WTC11 (cell line): Measurements from ENCODE around the gene TMEM120A. TPM values are rescaled to one million over a fixed set of nuclear protein-coding genes. Genes with fewer than 3 reads are reported as not detected.

Experiments
- ATAC-seq: fragments of 200-7000 bp; cut with Tn5 transposase; 2 replicates; pipeline ENCODE4 v1.10.0; 2021; ENCODE audit warnings: mild to moderate bottlenecking, moderate library complexity
- CTCF ChIA-PET: fragments of 300-600 bp; sonication (Branson Sonifier 250); formaldehyde crosslinking; loops from one replicate; lab custom pipeline; 2021; ENCODE audit warnings: antibody characterized with exemption; lab: Charles Lee
- POLR2A ChIA-PET: fragments of 350-600 bp; sonication (Branson Sonifier 250); formaldehyde crosslinking; loops from one replicate; lab custom pipeline; 2021; ENCODE audit warnings: antibody characterized with exemption; lab: Charles Lee
- DNase-seq: peaks from one replicate; pipeline ENCODE4 v3.0.0; 2021; ENCODE audit warnings: low spot score
- H3K27ac Mint-ChIP-seq: 2 replicates; pipeline ENCODE4 v1.8.0; 2021; ENCODE audit warnings: mixed read lengths
- H3K27me3 Mint-ChIP-seq: 2 replicates; pipeline ENCODE4 v1.8.0; 2021; ENCODE audit warnings: low read depth, mild to moderate bottlenecking, moderate library complexity, mixed read lengths
- H3K36me3 Mint-ChIP-seq: 2 replicates; pipeline ENCODE4 v1.8.0; 2021; ENCODE audit warnings: mixed read lengths
- H3K4me1 Mint-ChIP-seq: 2 replicates; pipeline ENCODE4 v1.8.0; 2022; ENCODE audit warnings: mixed read lengths
- H3K4me3 Mint-ChIP-seq: 2 replicates; pipeline ENCODE4 v1.8.0; 2021; ENCODE audit warnings: mild to moderate bottlenecking, moderate library complexity, mixed read lengths
- H3K9me3 Mint-ChIP-seq: 2 replicates; pipeline ENCODE4 v1.8.0; 2021; ENCODE audit warnings: mixed read lengths
- ATF6 ChIP-seq: sonication (generic); formaldehyde crosslinking; IDR thresholded peaks from 2 replicates; pipeline ENCODE4 v1.8.1; 2023; ENCODE audit warnings: mild to moderate bottlenecking, missing genetic modification reagents
- E2F1 ChIP-seq: sonication (generic); formaldehyde crosslinking; IDR thresholded peaks from 2 replicates; pipeline ENCODE4 v1.8.0; 2022; ENCODE audit warnings: mild to moderate bottlenecking, missing genetic modification reagents
- E2F4 ChIP-seq: sonication (generic); formaldehyde crosslinking; IDR thresholded peaks from 2 replicates; pipeline ENCODE4 v1.8.1; 2022; ENCODE audit warnings: low read depth, mild to moderate bottlenecking, moderate library complexity, missing genetic modification reagents, borderline replicate concordance
- E2F5 ChIP-seq: sonication (generic); formaldehyde crosslinking; IDR thresholded peaks from 2 replicates; pipeline ENCODE4 v1.8.1; 2022; ENCODE audit warnings: mild to moderate bottlenecking, moderate library complexity, missing genetic modification reagents
- ELF4 ChIP-seq: sonication (generic); formaldehyde crosslinking; IDR thresholded peaks from 2 replicates; pipeline ENCODE4 v1.8.1; 2022; ENCODE audit warnings: low read depth, mild to moderate bottlenecking, moderate library complexity, missing genetic modification reagents
- EMX1 ChIP-seq: fragments of 250-450 bp; sonication (Bioruptor Pico); IDR thresholded peaks from 2 replicates; pipeline ENCODE4 v1.8.0; 2021; ENCODE audit warnings: mild to moderate bottlenecking
- ERG ChIP-seq: fragments of 250-450 bp; sonication (Bioruptor Pico); IDR thresholded peaks from 2 replicates; pipeline ENCODE4 v1.8.0; 2021; ENCODE audit warnings: mild to moderate bottlenecking
- ETV6 ChIP-seq: sonication (generic); formaldehyde crosslinking; IDR thresholded peaks from 2 replicates; pipeline ENCODE4 v1.8.1; 2022; ENCODE audit warnings: mild to moderate bottlenecking, missing genetic modification reagents
- GTF2I ChIP-seq: fragments of 250-450 bp; sonication (Bioruptor Pico); conservative IDR thresholded peaks from 2 replicates; pipeline ENCODE4 v1.4.0; 2021; ENCODE audit warnings: mild to moderate bottlenecking
- HMGA2 ChIP-seq: fragments of 250-450 bp; sonication (Bioruptor Pico); IDR thresholded peaks from 2 replicates; pipeline ENCODE4 v1.4.0; 2021; ENCODE audit warnings: mild to moderate bottlenecking, moderate library complexity
- IRF1 ChIP-seq: sonication (generic); formaldehyde crosslinking; IDR thresholded peaks from 2 replicates; pipeline ENCODE4 v1.8.0; 2023; ENCODE audit warnings: missing genetic modification reagents
- JAZF1 ChIP-seq: fragments of 250-450 bp; sonication (Bioruptor Pico); IDR thresholded peaks from 2 replicates; pipeline ENCODE4 v1.9.0; 2021; ENCODE audit warnings: moderate library complexity, mild to moderate bottlenecking, inconsistent platforms
- MAX ChIP-seq: sonication (generic); formaldehyde crosslinking; IDR thresholded peaks from 2 replicates; pipeline ENCODE4 v1.8.0; 2022; ENCODE audit warnings: mild to moderate bottlenecking, missing genetic modification reagents
- MXD4 ChIP-seq: fragments of 250-450 bp; sonication (Bioruptor Pico); IDR thresholded peaks from 2 replicates; pipeline ENCODE4 v1.8.0; 2021; ENCODE audit warnings: mild to moderate bottlenecking, moderate library complexity, borderline replicate concordance
- NR1H2 ChIP-seq: sonication (generic); formaldehyde crosslinking; IDR thresholded peaks from 2 replicates; pipeline ENCODE4 v1.9.0; 2021; ENCODE audit warnings: mild to moderate bottlenecking, moderate library complexity, missing genetic modification reagents
- RELA ChIP-seq: sonication (generic); formaldehyde crosslinking; IDR thresholded peaks from 2 replicates; pipeline ENCODE4 v1.8.1; 2022; ENCODE audit warnings: missing genetic modification reagents, mild to moderate bottlenecking, borderline replicate concordance
- SP1 ChIP-seq: sonication (generic); formaldehyde crosslinking; conservative IDR thresholded peaks from 2 replicates; pipeline ENCODE4 v1.8.1; 2022; ENCODE audit warnings: missing genetic modification reagents
- TEAD4 ChIP-seq: sonication (generic); formaldehyde crosslinking; IDR thresholded peaks from 2 replicates; pipeline ENCODE4 v1.8.0; 2022; ENCODE audit warnings: mild to moderate bottlenecking, missing genetic modification reagents
- USF1 ChIP-seq: sonication (generic); formaldehyde crosslinking; IDR thresholded peaks from 2 replicates; pipeline ENCODE4 v1.8.0; 2022; ENCODE audit warnings: mild to moderate bottlenecking, missing genetic modification reagents
- ZBTB21 ChIP-seq: sonication (generic); formaldehyde crosslinking; IDR thresholded peaks from 2 replicates; pipeline ENCODE4 v1.8.1; 2023; ENCODE audit warnings: mild to moderate bottlenecking, missing genetic modification reagents, borderline replicate concordance
- ZNF121 ChIP-seq: sonication (generic); formaldehyde crosslinking; IDR thresholded peaks from 2 replicates; pipeline ENCODE4 v1.8.0; 2023; ENCODE audit warnings: missing genetic modification reagents
- ZNF263 ChIP-seq: sonication (generic); formaldehyde crosslinking; IDR thresholded peaks from 2 replicates; pipeline ENCODE4 v1.8.1; 2022; ENCODE audit warnings: low read depth, mild to moderate bottlenecking, moderate library complexity, missing genetic modification reagents
- ZNF281 ChIP-seq: sonication (generic); formaldehyde crosslinking; IDR thresholded peaks from 2 replicates; pipeline ENCODE4 v1.8.0; 2023; ENCODE audit warnings: mild to moderate bottlenecking, missing genetic modification reagents
- ZNF416 ChIP-seq: fragments of 250-450 bp; sonication (Bioruptor Pico); IDR thresholded peaks from 2 replicates; pipeline ENCODE4 v1.9.0; 2021; ENCODE audit warnings: mild to moderate bottlenecking, inconsistent platforms
- total RNA-seq: library from RNA; stranded (reverse); gene quantifications from 3 replicates; pipeline ENCODE4 v1.2.3, GENCODE V29; 2021

Gene TMEM120A
- total RNA-seq, 1 experiment from 2014 or later, result 21.9 TPM

GRCh38 chr7:76002139-76002538 lies 7.7 kb upstream of the TMEM120A start:
- Mint-ChIP-seq H3K36me3 (peaks cover 10% of the 10 kb centered on the region), H3K27ac (no peak overlapping the region), H3K4me1 (no peaks in the 10 kb centered on the region), H3K4me3 (no peak overlapping the region), H3K9me3 (no peaks in the 10 kb centered on the region), H3K27me3 (no peaks in the 10 kb centered on the region)
- ChIA-PET CTCF (interaction anchor here (1.0 kb wide), 2 partner anchors 18 to 135 kb away, joined by 3 read pairs; no protein-coding TSS in a partner anchor), POLR2A (no interaction called here)
- DNase-seq, result no peak
- no peak for TF ChIP-seq ZBTB21 (CRISPR knock-in tag)
- TF ChIP-seq ZNF416 (CRISPR knock-in tag), result no peak
- no peak for TF ChIP-seq MAX
- TF ChIP-seq EMX1 (CRISPR knock-in tag), result no peak
- no peak for TF ChIP-seq HMGA2
- TF ChIP-seq RELA (CRISPR knock-in tag), result no peak
- TF ChIP-seq ZNF263 (CRISPR knock-in tag), result no peak
- TF ChIP-seq USF1 (CRISPR knock-in tag), result no peak
- TF ChIP-seq NR1H2 (CRISPR knock-in tag), result no peak
- no peak for TF ChIP-seq E2F5 (CRISPR knock-in tag)
- no peak for TF ChIP-seq ATF6 (CRISPR knock-in tag)
- no peak for TF ChIP-seq TEAD4 (CRISPR knock-in tag)
- ATAC-seq, result no peak

- no peak for TF ChIP-seq E2F5 (CRISPR knock-in tag)
- TF ChIP-seq MXD4 (CRISPR knock-in tag), result no peak
- TF ChIP-seq ELF4 (CRISPR knock-in tag), result no peak
- TF ChIP-seq TEAD4 (CRISPR knock-in tag), result no peak
- TF ChIP-seq ETV6 (CRISPR knock-in tag), result no peak
- no peak for TF ChIP-seq GTF2I (CRISPR knock-in tag)
- no peak for TF ChIP-seq JAZF1
- no peak for TF ChIP-seq SP1
- TF ChIP-seq ZNF281 (CRISPR knock-in tag), result no peak
- TF ChIP-seq ZNF121, result no peak
- TF ChIP-seq IRF1 (CRISPR knock-in tag), result no peak
- no peak for TF ChIP-seq ERG (CRISPR knock-in tag)
- TF ChIP-seq E2F4, result no peak
- TF ChIP-seq E2F1 (CRISPR knock-in tag), result no peak
- no peak for TF ChIP-seq ZBTB21 (CRISPR knock-in tag)
- Mint-ChIP-seq H3K4me3 (no peak overlapping the region), H3K36me3 (peaks cover 9% of the 10 kb centered on the region), H3K27ac (no peak overlapping the region), H3K9me3 (no peaks in the 10 kb centered on the region), H3K4me1 (no peaks in the 10 kb centered on the region), H3K27me3 (no peaks in the 10 kb centered on the region)
- ATAC-seq (no peak), DNase-seq (no peak)
- POLR2A ChIA-PET, result no interaction called here
- CTCF ChIA-PET, result no interaction called here
Measured at GRCh38 chr7:76000566-76000965, 6.2 kb upstream of the TMEM120A start.
